GM23248 (cell line): Measurements from ENCODE around the gene C3orf62.

Experiments used
- EZH2 ChIP-seq: fragments of 200-600 bp; sonication (generic); IDR thresholded peaks from 2 replicates; pipeline ENCODE4 v1.6.1; 2018; ENCODE audit warnings: antibody characterized with exemption, mild to moderate bottlenecking; ENCODE audit not compliant: insufficient read depth, poor library complexity, severe bottlenecking
- EZH2phosphoT487 ChIP-seq: fragments of 200-600 bp; sonication (generic); IDR thresholded peaks from 2 replicates; pipeline ENCODE4 v1.6.1; 2018; ENCODE audit warnings: antibody characterized with exemption, moderate library complexity, mild to moderate bottlenecking, low read depth; ENCODE audit not compliant: insufficient read depth

- no peak for TF ChIP-seq EZH2
- TF ChIP-seq EZH2phosphoT487, result no peak
Measured at GRCh38 chr3:49311283-49311682, 34.3 kb upstream of the C3orf62 start.
